ENCODE measurements around the gene CACHD1. TPM values are rescaled to one million over a fixed set of nuclear protein-coding genes. Genes with fewer than 3 reads are reported as not detected.

Gene CACHD1
- polyA plus RNA-seq, 1 of the 3 experiments (the other 2 are of a cell fraction), result 2.2 TPM

DNA sequence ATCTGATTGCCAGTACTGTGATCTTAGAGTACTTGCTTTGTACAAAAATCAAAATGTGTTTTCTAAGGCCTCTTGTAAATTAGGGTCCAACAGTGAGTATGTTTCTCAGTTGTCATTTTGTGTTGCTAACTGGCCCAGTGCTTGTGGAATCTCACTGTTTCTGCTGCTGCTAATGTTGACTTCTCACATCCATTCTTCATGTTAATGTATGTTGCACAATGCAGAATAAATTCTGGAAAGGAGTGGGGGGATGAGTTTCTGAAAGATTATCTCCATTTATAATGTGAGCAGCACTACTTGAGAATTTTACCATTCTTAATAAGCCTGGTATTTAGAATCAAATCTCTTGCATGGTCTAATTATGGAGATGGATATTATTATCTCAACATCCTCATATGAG is 57.9 kb downstream of the CACHD1 start (continued):
- TF ChIP-seq, protein P1, sequence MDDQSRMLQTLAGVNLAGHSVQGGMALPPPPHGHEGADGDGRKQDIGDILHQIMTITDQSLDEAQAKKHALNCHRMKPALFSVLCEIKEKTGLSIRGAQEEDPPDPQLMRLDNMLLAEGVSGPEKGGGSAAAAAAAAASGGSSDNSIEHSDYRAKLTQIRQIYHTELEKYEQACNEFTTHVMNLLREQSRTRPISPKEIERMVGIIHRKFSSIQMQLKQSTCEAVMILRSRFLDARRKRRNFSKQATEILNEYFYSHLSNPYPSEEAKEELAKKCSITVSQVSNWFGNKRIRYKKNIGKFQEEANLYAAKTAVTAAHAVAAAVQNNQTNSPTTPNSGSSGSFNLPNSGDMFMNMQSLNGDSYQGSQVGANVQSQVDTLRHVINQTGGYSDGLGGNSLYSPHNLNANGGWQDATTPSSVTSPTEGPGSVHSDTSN (IDR thresholded peaks at IDR 0.05), result no peak
- TF ChIP-seq, protein P2, sequence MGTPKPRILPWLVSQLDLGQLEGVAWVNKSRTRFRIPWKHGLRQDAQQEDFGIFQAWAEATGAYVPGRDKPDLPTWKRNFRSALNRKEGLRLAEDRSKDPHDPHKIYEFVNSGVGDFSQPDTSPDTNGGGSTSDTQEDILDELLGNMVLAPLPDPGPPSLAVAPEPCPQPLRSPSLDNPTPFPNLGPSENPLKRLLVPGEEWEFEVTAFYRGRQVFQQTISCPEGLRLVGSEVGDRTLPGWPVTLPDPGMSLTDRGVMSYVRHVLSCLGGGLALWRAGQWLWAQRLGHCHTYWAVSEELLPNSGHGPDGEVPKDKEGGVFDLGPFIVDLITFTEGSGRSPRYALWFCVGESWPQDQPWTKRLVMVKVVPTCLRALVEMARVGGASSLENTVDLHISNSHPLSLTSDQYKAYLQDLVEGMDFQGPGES (IDR thresholded peaks at IDR 0.05; ENCODE audit: low read depth, low read length), result no peak
- TF ChIP-seq NRF1 (IDR thresholded peaks at IDR 0.05; ENCODE audit: low read depth, low read length) (no peak), YY1 (IDR thresholded peaks at IDR 0.05; ENCODE audit: low read depth) (no peak), RAD21 (IDR thresholded peaks at IDR 0.05; ENCODE audit: low read length) (no peak), RCOR1 (IDR thresholded peaks at IDR 0.05; ENCODE audit: low read length) (no peak), EZH2phosphoT487 (IDR thresholded peaks at IDR 0.05; ENCODE audit: borderline replicate concordance, low read depth) (no peak), GATA2 (CRISPR knock-in tag; IDR thresholded peaks at IDR 0.05) (no peak)
- TF ChIP-seq, protein P3, sequence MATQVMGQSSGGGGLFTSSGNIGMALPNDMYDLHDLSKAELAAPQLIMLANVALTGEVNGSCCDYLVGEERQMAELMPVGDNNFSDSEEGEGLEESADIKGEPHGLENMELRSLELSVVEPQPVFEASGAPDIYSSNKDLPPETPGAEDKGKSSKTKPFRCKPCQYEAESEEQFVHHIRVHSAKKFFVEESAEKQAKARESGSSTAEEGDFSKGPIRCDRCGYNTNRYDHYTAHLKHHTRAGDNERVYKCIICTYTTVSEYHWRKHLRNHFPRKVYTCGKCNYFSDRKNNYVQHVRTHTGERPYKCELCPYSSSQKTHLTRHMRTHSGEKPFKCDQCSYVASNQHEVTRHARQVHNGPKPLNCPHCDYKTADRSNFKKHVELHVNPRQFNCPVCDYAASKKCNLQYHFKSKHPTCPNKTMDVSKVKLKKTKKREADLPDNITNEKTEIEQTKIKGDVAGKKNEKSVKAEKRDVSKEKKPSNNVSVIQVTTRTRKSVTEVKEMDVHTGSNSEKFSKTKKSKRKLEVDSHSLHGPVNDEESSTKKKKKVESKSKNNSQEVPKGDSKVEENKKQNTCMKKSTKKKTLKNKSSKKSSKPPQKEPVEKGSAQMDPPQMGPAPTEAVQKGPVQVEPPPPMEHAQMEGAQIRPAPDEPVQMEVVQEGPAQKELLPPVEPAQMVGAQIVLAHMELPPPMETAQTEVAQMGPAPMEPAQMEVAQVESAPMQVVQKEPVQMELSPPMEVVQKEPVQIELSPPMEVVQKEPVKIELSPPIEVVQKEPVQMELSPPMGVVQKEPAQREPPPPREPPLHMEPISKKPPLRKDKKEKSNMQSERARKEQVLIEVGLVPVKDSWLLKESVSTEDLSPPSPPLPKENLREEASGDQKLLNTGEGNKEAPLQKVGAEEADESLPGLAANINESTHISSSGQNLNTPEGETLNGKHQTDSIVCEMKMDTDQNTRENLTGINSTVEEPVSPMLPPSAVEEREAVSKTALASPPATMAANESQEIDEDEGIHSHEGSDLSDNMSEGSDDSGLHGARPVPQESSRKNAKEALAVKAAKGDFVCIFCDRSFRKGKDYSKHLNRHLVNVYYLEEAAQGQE (IDR thresholded peaks at IDR 0.05; ENCODE audit: low read depth, low read length), result no peak

DNA sequence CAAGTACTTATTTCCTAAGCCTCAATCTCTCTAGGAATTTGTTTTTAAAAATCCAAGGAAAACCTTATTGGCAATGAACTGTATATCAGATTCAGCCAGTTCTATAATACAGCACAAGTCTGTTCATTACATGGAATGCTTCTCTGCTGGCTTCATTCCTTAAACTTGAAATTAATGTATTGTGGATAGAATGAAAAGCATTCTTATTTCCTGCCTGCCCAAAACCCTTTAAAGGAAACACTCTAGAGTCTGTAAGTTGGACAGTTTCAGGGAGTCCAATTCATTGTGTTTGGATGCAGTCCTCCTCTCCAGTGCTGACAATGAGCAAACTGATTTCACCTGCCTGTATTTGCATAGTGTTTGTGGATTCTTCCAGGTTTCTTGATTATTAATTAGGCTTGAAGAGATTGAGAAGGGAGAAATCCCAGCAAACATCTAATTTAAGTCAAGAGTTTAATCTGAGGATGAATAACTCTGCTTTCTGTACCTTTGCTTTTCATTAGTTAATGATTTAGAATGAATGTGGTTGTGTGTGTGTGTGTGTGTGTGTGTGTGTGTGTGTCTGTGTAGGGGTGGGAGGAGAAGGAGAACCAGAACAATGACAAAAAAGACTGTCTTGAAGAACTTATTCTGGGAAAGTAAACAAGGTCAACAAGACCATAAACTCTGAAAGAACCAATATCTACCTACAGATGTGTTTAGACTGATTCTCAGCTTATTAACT is 61.2 kb downstream of the CACHD1 start:
- Histone ChIP-seq H4K20me1 (ENCODE audit: insufficient read depth) (no peaks in the 10 kb centered on the region), H3K4me2 (no peak overlapping the region), H3K4me3 (ENCODE audit: low read depth in 2 of 2, low read length in 1 of 2) (no peak overlapping the region), H3K27ac (ENCODE audit: low read depth in 2 of 2, low read length in 1 of 2) (no peak overlapping the region), H3K27me3 (ENCODE audit: insufficient read depth) (no peaks in the 10 kb centered on the region), H2AFZ (ENCODE audit: low read depth) (no peak overlapping the region), H3K36me3 (replicated peaks in 1 of 2; ENCODE audit: control insufficient read depth in 1 of 2, insufficient read depth in 2 of 2, low read length in 1 of 2) (no peaks in the 10 kb centered on the region), H3K9me3 (no peaks in the 10 kb centered on the region), H3K4me1 (ENCODE audit: control insufficient read depth in 1 of 2, insufficient read depth in 2 of 2, low read depth in 1 of 2, low read length in 1 of 2) (peaks cover 8 to 9% of the 10 kb centered on the region in 2 experiments; a peak in 3 of 4 replicates), H3K9ac (no peak overlapping the region), H3K79me2 (ENCODE audit: insufficient read depth) (0 out of 2 replicates have a peak, but pooled peaks cover 9% of the 10 kb centered on the region), H3F3A (replicated peaks; ENCODE audit: insufficient read depth) (peaks cover 8% of the 10 kb centered on the region), H3K9me2 (no peaks in the 10 kb centered on the region)
- POLR2A ChIA-PET, result no interaction called here
- CTCF ChIA-PET, result no interaction called here
- DNase-seq, result no peak
- TF ChIP-seq RFX5 (IDR thresholded peaks at IDR 0.05; ENCODE audit: low read length), result no peak
- TF ChIP-seq, protein P3 (IDR thresholded peaks at IDR 0.05; ENCODE audit: low read depth, low read length), result 0 out of 2 replicates have a peak, but pooled peaks have one; percentile 17
- no peak for TF ChIP-seq GABPA (IDR thresholded peaks at IDR 0.05; ENCODE audit: low read depth)
